ENCODE measurements around the gene ABCB9. TPM values are rescaled to one million over a fixed set of nuclear protein-coding genes. Genes with fewer than 3 reads are reported as not detected.

The ABCB9 gene
- total RNA-seq, 2 experiments from 2014 or later, result 4.3 to 4.9 TPM

DNA sequence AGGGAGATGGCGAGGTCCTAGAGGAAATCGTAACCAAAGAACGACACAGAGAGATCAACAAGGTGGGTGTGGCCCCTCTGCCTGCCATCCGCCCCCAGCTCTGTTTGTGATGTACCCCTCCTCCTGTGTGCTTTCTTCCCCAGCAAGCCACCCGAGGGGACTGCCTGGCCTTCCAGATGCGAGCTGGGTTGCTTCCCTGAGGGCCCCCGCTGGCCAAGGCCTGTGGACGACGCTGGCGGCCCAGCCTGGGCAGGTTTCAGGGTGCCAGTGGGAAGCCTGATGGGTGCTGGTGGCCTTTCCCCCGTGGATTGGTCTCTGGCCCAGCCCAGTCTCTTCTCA is 16.2 kb upstream of the ABCB9 start:
- peaks cover 24% of the 10 kb centered on the region for H3K36me3 Mint-ChIP-seq (ENCODE audit: low read depth)
- CTCF ChIA-PET, result interaction anchor here (0.9 kb wide), 1 partner anchor 189 kb away, joined by 3 read pairs; no protein-coding TSS in a partner anchor

DNA sequence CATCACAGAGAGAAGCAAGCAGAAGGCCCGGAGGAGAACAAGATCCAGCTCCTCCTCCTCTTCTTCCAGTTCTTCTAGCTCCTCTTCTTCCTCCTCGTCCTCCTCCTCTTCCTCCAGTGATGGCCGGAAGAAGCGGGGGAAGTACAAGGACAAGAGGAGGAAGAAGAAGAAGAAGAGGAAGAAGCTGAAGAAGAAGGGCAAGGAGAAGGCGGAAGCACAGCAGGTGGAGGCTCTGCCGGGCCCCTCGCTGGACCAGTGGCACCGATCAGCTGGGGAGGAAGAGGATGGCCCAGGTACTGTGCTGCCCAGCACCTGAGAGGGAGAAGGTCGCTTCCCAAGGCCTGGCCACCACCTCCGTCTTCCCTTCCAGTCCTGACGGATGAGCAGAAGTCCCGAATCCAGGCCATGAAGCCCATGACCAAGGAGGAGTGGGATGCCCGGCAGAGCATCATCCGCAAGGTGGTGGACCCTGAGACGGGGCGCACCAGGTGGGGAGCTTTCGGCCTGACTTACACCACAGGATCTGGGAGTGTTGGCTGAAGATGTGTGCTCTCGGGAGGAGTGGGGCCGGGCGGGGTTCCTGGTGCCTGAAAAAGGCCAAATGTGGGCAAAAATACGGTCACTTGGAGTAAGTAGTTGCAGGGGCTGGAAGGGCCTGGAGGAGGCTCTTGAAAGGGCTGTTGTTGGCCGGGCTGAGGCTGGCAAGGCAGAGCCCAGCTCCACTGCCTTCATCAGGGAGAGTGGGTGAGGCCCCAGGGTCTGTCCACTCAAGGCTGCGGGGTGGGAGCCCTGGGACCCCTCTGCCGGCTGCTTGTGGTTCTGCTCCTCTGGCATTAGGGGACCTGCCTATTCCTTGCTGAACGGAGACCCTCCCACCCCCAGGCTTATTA is 15.6 kb upstream of the ABCB9 start:
- peaks cover 45% of the 10 kb centered on the region for H3K4me1 Mint-ChIP-seq (ENCODE audit: low read depth)
- TF ChIP-seq, protein P1, sequence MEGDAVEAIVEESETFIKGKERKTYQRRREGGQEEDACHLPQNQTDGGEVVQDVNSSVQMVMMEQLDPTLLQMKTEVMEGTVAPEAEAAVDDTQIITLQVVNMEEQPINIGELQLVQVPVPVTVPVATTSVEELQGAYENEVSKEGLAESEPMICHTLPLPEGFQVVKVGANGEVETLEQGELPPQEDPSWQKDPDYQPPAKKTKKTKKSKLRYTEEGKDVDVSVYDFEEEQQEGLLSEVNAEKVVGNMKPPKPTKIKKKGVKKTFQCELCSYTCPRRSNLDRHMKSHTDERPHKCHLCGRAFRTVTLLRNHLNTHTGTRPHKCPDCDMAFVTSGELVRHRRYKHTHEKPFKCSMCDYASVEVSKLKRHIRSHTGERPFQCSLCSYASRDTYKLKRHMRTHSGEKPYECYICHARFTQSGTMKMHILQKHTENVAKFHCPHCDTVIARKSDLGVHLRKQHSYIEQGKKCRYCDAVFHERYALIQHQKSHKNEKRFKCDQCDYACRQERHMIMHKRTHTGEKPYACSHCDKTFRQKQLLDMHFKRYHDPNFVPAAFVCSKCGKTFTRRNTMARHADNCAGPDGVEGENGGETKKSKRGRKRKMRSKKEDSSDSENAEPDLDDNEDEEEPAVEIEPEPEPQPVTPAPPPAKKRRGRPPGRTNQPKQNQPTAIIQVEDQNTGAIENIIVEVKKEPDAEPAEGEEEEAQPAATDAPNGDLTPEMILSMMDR (IDR thresholded peaks at IDR 0.05), result no peak
- intact Hi-C loops (cut with micrococcal nuclease), result no loop called here
- ATAC-seq (no peak), DNase-seq (no peak)
- peak overlapping the region; percentile 92 for H3K4me3 Mint-ChIP-seq
- H3K36me3 Mint-ChIP-seq (ENCODE audit: low read depth), result peaks cover 24% of the 10 kb centered on the region
- H3K9me3 Mint-ChIP-seq, result no peaks in the 10 kb centered on the region
- no peaks in the 10 kb centered on the region for H3K27me3 Mint-ChIP-seq
- H3K27ac Mint-ChIP-seq, result peak overlapping the region; percentile 85
- ChIA-PET CTCF (interaction anchor here (0.9 to 1.5 kb wide), 5 partner anchors 8 to 256 kb away, joined by 3 to 4 read pairs (median 3); no protein-coding TSS in a partner anchor), POLR2A (interaction anchor here (0.5 to 1.4 kb wide), 9 partner anchors 8 to 251 kb away, joined by 3 to 4 read pairs (median 3); partner anchors contain the start of gene MPHOSPH9)

More for the DNA sequence above, 16.2 kb upstream of the ABCB9 start:
- POLR2A ChIA-PET, result interaction anchor here (0.6 to 1.4 kb wide), 4 partner anchors 9 to 250 kb away, joined by 3 to 4 read pairs (median 4); partner anchors contain the start of gene MPHOSPH9
- ATAC-seq (no peak), DNase-seq (no peak)
- Mint-ChIP-seq H3K27ac (peak overlapping the region; percentile 85), H3K27me3 (no peaks in the 10 kb centered on the region), H3K4me3 (peak overlapping the region; percentile 92), H3K4me1 (ENCODE audit: low read depth) (peaks cover 42% of the 10 kb centered on the region), H3K9me3 (no peaks in the 10 kb centered on the region)
- intact Hi-C loops (cut with micrococcal nuclease), result no loop called here
- TF ChIP-seq, protein P1 (IDR thresholded peaks at IDR 0.05), result no peak

DNA sequence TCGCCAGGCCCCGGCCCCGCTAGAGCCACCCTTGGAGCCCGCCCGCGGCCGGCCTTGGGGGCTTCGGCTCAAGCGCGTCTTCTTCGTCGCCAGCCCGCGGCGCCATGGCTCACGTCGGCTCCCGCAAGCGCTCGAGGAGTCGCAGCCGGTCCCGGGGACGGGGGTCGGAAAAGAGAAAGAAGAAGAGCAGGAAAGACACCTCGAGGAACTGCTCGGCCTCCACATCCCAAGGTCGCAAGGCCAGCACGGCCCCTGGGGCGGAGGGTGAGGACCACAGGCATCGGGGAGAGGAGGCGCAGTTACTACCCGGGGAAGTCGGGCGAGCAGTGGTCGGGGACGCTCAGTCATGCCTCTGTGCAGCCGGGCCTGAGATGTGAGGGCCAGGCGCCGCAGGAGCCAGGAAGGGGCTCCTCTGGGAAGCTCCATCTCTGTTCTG is 14.8 kb upstream of the ABCB9 start:
- peak; percentile 25 for ATAC-seq
- TF ChIP-seq, protein P1 (IDR thresholded peaks at IDR 0.05), result no peak
- DNase-seq, result peak; percentile 38
- peak overlapping the region; percentile 92 for H3K4me3 Mint-ChIP-seq
- CTCF ChIA-PET, result interaction anchor here (0.9 to 1.5 kb wide), 5 partner anchors 9 to 257 kb away, joined by 3 to 4 read pairs (median 3); no protein-coding TSS in a partner anchor
- H3K4me1 Mint-ChIP-seq (ENCODE audit: low read depth), result peaks cover 52% of the 10 kb centered on the region
- H3K36me3 Mint-ChIP-seq (ENCODE audit: low read depth), result peaks cover 24% of the 10 kb centered on the region
- intact Hi-C loops (cut with micrococcal nuclease), result no loop called here
- H3K27ac Mint-ChIP-seq, result peak overlapping the region; percentile 85
- no peaks in the 10 kb centered on the region for H3K9me3 Mint-ChIP-seq
- no peaks in the 10 kb centered on the region for H3K27me3 Mint-ChIP-seq
- POLR2A ChIA-PET, result interaction anchor here (0.5 to 1.3 kb wide), 5 partner anchors 9 to 211 kb away, joined by 3 to 4 read pairs (median 3); no protein-coding TSS in a partner anchor

DNA sequence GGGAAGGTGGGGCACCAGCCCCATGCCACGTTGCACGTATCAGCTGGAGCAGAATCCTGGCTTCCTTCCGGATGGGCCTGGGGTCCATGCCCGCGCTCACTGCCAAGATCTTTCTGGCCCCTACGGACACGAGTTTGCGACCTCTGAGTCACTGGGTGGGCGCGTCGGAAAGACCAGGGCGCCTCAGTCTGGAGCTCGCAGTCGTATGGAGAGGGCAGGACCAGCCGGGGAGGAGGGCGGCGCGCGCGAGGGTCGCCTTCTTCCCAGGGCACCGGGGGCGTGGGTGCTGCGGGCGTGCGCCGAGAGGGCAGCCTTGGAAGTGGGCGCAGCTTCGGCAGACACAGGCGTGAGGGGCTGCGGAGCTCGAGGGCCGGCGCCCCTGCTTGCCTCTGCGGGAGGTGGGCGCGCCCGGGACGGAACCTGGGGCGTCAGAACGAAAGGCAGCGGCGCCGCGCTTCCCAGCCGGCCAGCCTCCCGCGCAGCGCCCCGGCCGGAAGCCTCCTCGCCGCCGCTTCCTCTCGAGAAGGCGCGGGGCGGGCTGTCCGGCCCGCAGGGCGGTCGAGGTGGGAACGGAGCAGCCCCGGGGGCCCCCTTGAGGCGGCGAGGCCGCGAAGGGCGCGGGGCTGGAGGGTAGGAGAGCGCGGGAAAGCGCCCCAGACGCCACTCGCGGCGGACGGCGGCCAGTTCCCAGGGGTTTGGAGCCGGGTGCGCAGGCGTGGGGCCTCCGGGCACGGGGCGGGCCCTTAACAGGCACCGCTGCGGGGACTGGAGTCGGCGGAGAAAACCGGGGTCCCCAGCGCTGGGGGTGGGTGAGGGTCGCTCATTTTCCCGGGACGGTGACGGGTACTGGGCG is 14.1 kb upstream of the ABCB9 start, which contains the start of gene ARL6IP4:
Gene ARL6IP4, plus strand, starts transcription at position 499 of the 853 bp plus-strand sequence. CDS start 459 bp downstream, outside the sequence.
- H3K4me3 Mint-ChIP-seq, result peak within 1 kb of the TSS; percentile 92
- CTCF ChIA-PET, result interaction anchor here (1.0 to 1.8 kb wide), 6 partner anchors 119 to 262 kb away, joined by 3 to 6 read pairs (median 4); no protein-coding TSS in a partner anchor
- peak within 1 kb of the TSS; percentile 93 for H3K27ac Mint-ChIP-seq
- H3K27me3 Mint-ChIP-seq, result no peaks in the 10 kb centered on the region
- intact Hi-C loops (cut with micrococcal nuclease), result no loop called here
- peak; percentile 74 for ATAC-seq
- no peaks in the 10 kb centered on the region for H3K9me3 Mint-ChIP-seq
- TF ChIP-seq, protein P1 (IDR thresholded peaks at IDR 0.05), result no peak
- DNase-seq, result peak; percentile 73
- H3K4me1 Mint-ChIP-seq (ENCODE audit: low read depth), result peaks cover 56% of the 10 kb centered on the region
- POLR2A ChIA-PET, result interaction anchor here (0.6 to 1.3 kb wide), 5 partner anchors 11 to 211 kb away, joined by 3 to 4 read pairs (median 4); no protein-coding TSS in a partner anchor
- H3K36me3 Mint-ChIP-seq (ENCODE audit: low read depth), result peaks cover 24% of the 10 kb centered on the region
